ENCODE results near the gene SF3B2. TPM values are rescaled to one million over a fixed set of nuclear protein-coding genes. Genes with fewer than 3 reads are reported as not detected.

SF3B2 gene
- total and polyA plus RNA-seq, 10 donors, result 77.5 to 195 (median 147) TPM

GRCh38 chr11:66069715-66070603, 17.8 kb downstream of the SF3B2 start, which contains the start of gene PACS1:
Gene PACS1 (plus strand): TSS chr11:66070272. CDS start chr11:66070487, 215 bp downstream.
- Histone ChIP-seq H3K36me3 (peaks cover 0 to 62% (median 41%) of the 10 kb centered on the region in 6 donors), H3K27ac (peak within 1 kb of the TSS; percentile 95 to 99 (median 99)), H3K27me3 (replicated peaks in 1 of 7) (no peaks in the 10 kb centered on the region), H3K4me3 (peak within 1 kb of the TSS; percentile 74 to 98 (median 84)), H3K4me1 (peaks cover 33 to 87% (median 59%) of the 10 kb centered on the region in 6 donors), H3K9me3 (no peaks in the 10 kb centered on the region)
- peak; percentile 97 for DNase-seq
- intact Hi-C loops (cut with DNase I; ENCODE audit: low total_unique reads), result loop anchor here (10.0 kb wide), 1 partner anchor 65 kb away; no protein-coding TSS in a partner anchor
- 0 to 4% (median 1%) methylated on average over 1 to 120 of the region's 120 CpGs for WGBS, 5 donors
- peak in 1 of 3 donors; percentile 13 for TF ChIP-seq POLR2A (IDR thresholded peaks at IDR 0.05)
- TF ChIP-seq CTCF (IDR thresholded peaks at IDR 0.05 in 8 of 11, conservative IDR thresholded peaks at IDR 0.05 in 3 of 11), result peak in 3 of 11 experiments; percentile 3 to 32 (median 16)
- TF ChIP-seq POLR2AphosphoS5 (IDR thresholded peaks at IDR 0.05), result peak; percentile 79 to 93 (median 86)

- no peaks in the 10 kb centered on the region for H3K9me3 ChIP-seq
- peaks cover 0 to 61% (median 36%) of the 10 kb centered on the region in 6 donors for H3K36me3 ChIP-seq
- H3K27me3 ChIP-seq (replicated peaks in 1 of 7), result no peaks in the 10 kb centered on the region
- peak; percentile 90 for DNase-seq
- 0 to 3% (median 1%) methylated on average over 23 to 60 of the region's 60 CpGs for WGBS, 5 donors
- H3K4me3 ChIP-seq, result peak overlapping the region; percentile 74 to 98 (median 84)
- intact Hi-C loops (cut with DNase I; ENCODE audit: low total_unique reads), result no loop called here
- TF ChIP-seq POLR2AphosphoS5 (IDR thresholded peaks at IDR 0.05) (peak in 2 of 3 donors; percentile 24 to 37), POLR2A (IDR thresholded peaks at IDR 0.05) (no peak), CTCF (IDR thresholded peaks at IDR 0.05 in 8 of 11, conservative IDR thresholded peaks at IDR 0.05 in 3 of 11) (no peak)
- H3K4me1 ChIP-seq, result peaks cover 33 to 88% (median 59%) of the 10 kb centered on the region in 6 donors
- H3K27ac ChIP-seq, result peak overlapping the region; percentile 86 to 99 (median 98)
Measured at GRCh38 chr11:66070604-66071380, 18.6 kb downstream of the SF3B2 start.

- intact Hi-C loops (cut with DNase I; ENCODE audit: low total_unique reads), result no loop called here
Measured at GRCh38 chr11:66071381-66071801, 19.2 kb downstream of the SF3B2 start.

More at GRCh38 chr11:66071381-66071801, 19.2 kb downstream of the SF3B2 start:
- Histone ChIP-seq H3K4me3 (peak overlapping the region; percentile 74 to 98 (median 84)), H3K4me1 (peaks cover 33 to 89% (median 58%) of the 10 kb centered on the region in 6 donors), H3K27me3 (replicated peaks in 1 of 7) (no peaks in the 10 kb centered on the region), H3K9me3 (no peaks in the 10 kb centered on the region), H3K36me3 (peaks cover 0 to 61% (median 31%) of the 10 kb centered on the region in 6 donors), H3K27ac (peak overlapping the region; percentile 44 to 99 (median 98))
- 9 to 24% (median 13%) methylated on average over 2 of the region's 2 CpGs for WGBS, 5 donors
- DNase-seq, result no peak
- TF ChIP-seq POLR2AphosphoS5 (IDR thresholded peaks at IDR 0.05) (no peak), CTCF (IDR thresholded peaks at IDR 0.05 in 8 of 11, conservative IDR thresholded peaks at IDR 0.05 in 3 of 11) (no peak), POLR2A (IDR thresholded peaks at IDR 0.05) (no peak)

All from spleen (tissue), 11 donors.